HepG2 (cell line): ENCODE results near the gene COQ8B. TPM values are rescaled to one million over a fixed set of nuclear protein-coding genes. Genes with fewer than 3 reads are reported as not detected.

Experiments used
- ATF1 ChIP-seq: IDR thresholded peaks from 2 replicates; pipeline ENCODE4 v1.6.1; 2016; ENCODE audit warnings: mild to moderate bottlenecking, control low read depth
- ATF7 ChIP-seq, 2 experiments: fragments of 450-650 bp in 1 of 2; sonication (generic) in 1 of 2; formaldehyde crosslinking in 1 of 2; IDR thresholded peaks; 2 replicates each; pipeline versions ENCODE4 v1.4.0 to v1.6.1; 2016 to 2020; ENCODE audit warnings: antibody characterized with exemption in 1 of 2, mild to moderate bottlenecking in 1 of 2, missing genetic modification reagents in 1 of 2
- CEBPB ChIP-seq: IDR thresholded peaks from 2 replicates; pipeline ENCODE4 v1.6.1; 2011; ENCODE audit warnings: low read depth, low read length, improper control_type of control experiment, borderline replicate concordance
- EP300 ChIP-seq, 3 experiments: sonication (generic) in 1 of 3; formaldehyde crosslinking in 1 of 3; IDR thresholded peaks; 2 replicates each; pipeline versions ENCODE4 v1.5.1 to v1.6.1; 2011 to 2020; ENCODE audit warnings: low read depth in 2 of 3, low read length in 2 of 3, borderline replicate concordance in 1 of 3, improper control_type of control experiment in 1 of 3, mild to moderate bottlenecking in 1 of 3, missing genetic modification reagents in 1 of 3, moderate library complexity in 1 of 3
- FOSL2 ChIP-seq: sonication (generic); formaldehyde crosslinking; IDR thresholded peaks from 2 replicates; pipeline ENCODE4 v1.4.0; 2020; ENCODE audit warnings: missing genetic modification reagents
- FOXO1 ChIP-seq: sonication (generic); formaldehyde crosslinking; IDR thresholded peaks from 2 replicates; pipeline ENCODE4 v1.4.0; 2020; ENCODE audit warnings: missing genetic modification reagents
- GATA4 ChIP-seq: sonication (generic); IDR thresholded peaks from 2 replicates; pipeline ENCODE4 v1.6.1; 2016; ENCODE audit warnings: antibody characterized with exemption, low read depth, borderline replicate concordance
- KLF13 ChIP-seq: sonication (generic); formaldehyde crosslinking; IDR thresholded peaks from 2 replicates; pipeline ENCODE4 v1.4.0; 2020; ENCODE audit warnings: mild to moderate bottlenecking, missing genetic modification reagents
- MED13 ChIP-seq: sonication (generic); formaldehyde crosslinking; IDR thresholded peaks from 2 replicates; pipeline ENCODE4 v1.5.0; 2020; ENCODE audit warnings: missing genetic modification reagents
- MTA1 ChIP-seq: sonication (generic); formaldehyde crosslinking; IDR thresholded peaks from 2 replicates; pipeline ENCODE4 v1.4.0; 2020; ENCODE audit warnings: missing genetic modification reagents, mild to moderate bottlenecking, borderline replicate concordance
- NCOA2 ChIP-seq: sonication (generic); formaldehyde crosslinking; IDR thresholded peaks from 2 replicates; pipeline ENCODE4 v1.8.0; 2022; ENCODE audit warnings: inconsistent platforms
- NFE2L2 ChIP-seq: fragments of 150-350 bp; IDR thresholded peaks from 2 replicates; pipeline ENCODE4 v1.6.1; 2014; ENCODE audit warnings: low read length
- NR2F1 ChIP-seq, 2 experiments: fragments of 450-650 bp in 1 of 2; formaldehyde crosslinking in 1 of 2; IDR thresholded peaks; 2 replicates each; pipeline versions ENCODE4 v1.5.0 to v1.6.1; 2016 to 2020; ENCODE audit warnings: mild to moderate bottlenecking in 1 of 2, missing compliant biosample characterization in 1 of 2, missing genetic modification reagents in 1 of 2, moderate library complexity in 1 of 2
- SATB2 ChIP-seq: sonication (generic); formaldehyde crosslinking; IDR thresholded peaks from 2 replicates; pipeline ENCODE4 v1.5.0; 2020; ENCODE audit warnings: missing genetic modification reagents
- ZNF232 ChIP-seq: sonication (generic); formaldehyde crosslinking; IDR thresholded peaks from 2 replicates; pipeline ENCODE4 v1.4.0; 2020; ENCODE audit warnings: missing genetic modification reagents, borderline replicate concordance
- ZNF33B ChIP-seq: sonication (generic); formaldehyde crosslinking; IDR thresholded peaks from 2 replicates; pipeline ENCODE4 v1.5.1; 2020; ENCODE audit warnings: mild to moderate bottlenecking, missing genetic modification reagents
- ZNF562 ChIP-seq: sonication (generic); formaldehyde crosslinking; IDR thresholded peaks from 2 replicates; pipeline ENCODE4 v1.8.0; 2022; ENCODE audit warnings: missing genetic modification reagents, borderline replicate concordance
- ZNF614 ChIP-seq: IDR thresholded peaks from 2 replicates; pipeline ENCODE4 v1.6.1; 2018; ENCODE audit warnings: missing biosample characterization, missing genetic modification reagents, inconsistent platforms, borderline replicate concordance
- polyA plus RNA-seq, 8 experiments: library from polyadenylated mRNA; depleted of rRNA in 3 of 8; stranded (reverse) in 7 of 8; unstranded in 1 of 8; fragments of >200 nt; fragmentation: Illumina TruSeq in 4 of 8; extraction: Trizol in 4 of 8; gene quantifications; 2 replicates each; pipeline versions ENCODE4 v1.2.1 to v1.2.3, GENCODE V29; 2011 to 2016; ENCODE audit warnings: low read depth in 4 of 8, missing spikeins in 1 of 8, mixed read lengths in 1 of 8; ENCODE audit not compliant: insufficient read depth in 1 of 8
- total RNA-seq, 5 experiments: library from RNA; depleted of rRNA; stranded (reverse); fragments of >200 nt; fragmentation: Illumina TruSeq; extraction: Trizol; gene quantifications; 2 replicates each; pipeline ENCODE4 v1.2.3, GENCODE V29; 2016; ENCODE audit warnings: low read depth in 1 of 5
- TF ChIP-seq, protein P1 (sequence below): sonication (generic); formaldehyde crosslinking; IDR thresholded peaks from 2 replicates; pipeline ENCODE4 v1.8.1; 2023; ENCODE audit warnings: missing genetic modification reagents, mild to moderate bottlenecking, borderline replicate concordance
- TF ChIP-seq, protein P2 (sequence below): IDR thresholded peaks from 2 replicates; pipeline ENCODE4 v1.6.1; 2016
- TF ChIP-seq, protein P3 (sequence below): sonication (generic); formaldehyde crosslinking; IDR thresholded peaks from 2 replicates; pipeline ENCODE4 v1.4.0; 2020; ENCODE audit warnings: missing genetic modification reagents
- TF ChIP-seq, protein P4 (sequence below): sonication (generic); formaldehyde crosslinking; IDR thresholded peaks from 2 replicates; pipeline ENCODE4 v1.5.0; 2020; ENCODE audit warnings: mild to moderate bottlenecking, missing genetic modification reagents
- TF ChIP-seq, protein P5 (sequence below): conservative IDR thresholded peaks from 2 replicates; pipeline ENCODE4 v1.6.1; 2018; ENCODE audit warnings: missing genetic modification reagents

The COQ8B gene
- total and polyA plus RNA-seq, 2 of the 13 experiments (the other 11 are each of a cell fraction or from before 2014, with no cell fraction given), result 12.3 to 17.2 TPM

DNA sequence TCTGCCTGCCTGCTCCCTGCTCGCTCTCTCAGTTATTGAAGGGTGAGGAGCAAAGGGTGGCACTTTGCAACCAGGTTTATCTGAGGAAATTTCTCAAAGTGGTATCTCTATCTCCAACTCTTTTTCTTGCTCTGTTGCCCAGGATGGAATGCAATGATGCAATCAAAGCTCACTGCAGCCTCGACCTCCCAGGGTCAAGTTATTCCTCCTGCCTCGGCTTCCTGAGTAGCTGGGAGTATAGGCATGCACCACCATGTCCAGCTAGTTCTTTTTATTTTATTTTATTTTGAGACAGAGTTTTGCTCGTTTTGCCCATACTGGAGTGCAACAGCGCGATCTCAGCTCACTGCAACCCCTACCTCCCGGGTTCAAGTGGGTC, 28.7 kb upstream of the COQ8B start (continued):
- TF ChIP-seq ZNF562 (CRISPR knock-in tag), result no peak
- TF ChIP-seq, protein P1, sequence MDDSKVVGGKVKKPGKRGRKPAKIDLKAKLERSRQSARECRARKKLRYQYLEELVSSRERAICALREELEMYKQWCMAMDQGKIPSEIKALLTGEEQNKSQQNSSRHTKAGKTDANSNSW (CRISPR knock-in tag), result no peak
- TF ChIP-seq NR2F1 (CRISPR knock-in tag; IDR thresholded peaks at IDR 0.05), result 0 out of 4 replicates have a peak, but pooled peaks of 1 of the 2 experiments have one; percentile 30
- TF ChIP-seq, protein P2, sequence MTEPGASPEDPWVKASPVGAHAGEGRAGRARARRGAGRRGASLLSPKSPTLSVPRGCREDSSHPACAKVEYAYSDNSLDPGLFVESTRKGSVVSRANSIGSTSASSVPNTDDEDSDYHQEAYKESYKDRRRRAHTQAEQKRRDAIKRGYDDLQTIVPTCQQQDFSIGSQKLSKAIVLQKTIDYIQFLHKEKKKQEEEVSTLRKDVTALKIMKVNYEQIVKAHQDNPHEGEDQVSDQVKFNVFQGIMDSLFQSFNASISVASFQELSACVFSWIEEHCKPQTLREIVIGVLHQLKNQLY (CRISPR knock-in tag), result no peak
- no peak for TF ChIP-seq SATB2 (CRISPR knock-in tag)
- TF ChIP-seq ZNF614 (CRISPR knock-in tag), result no peak
- no peak for TF ChIP-seq MED13 (CRISPR knock-in tag)
- no peak for TF ChIP-seq ATF1 (CRISPR knock-in tag)
- TF ChIP-seq ZNF33B (CRISPR knock-in tag), result no peak
- no peak for TF ChIP-seq EP300 (IDR thresholded peaks at IDR 0.05; ENCODE audit: low read depth in 2 of 2, low read length in 2 of 2)
- no peak for TF ChIP-seq EP300 (CRISPR knock-in tag; IDR thresholded peaks at IDR 0.05; ENCODE audit: borderline replicate concordance)
- no peak for TF ChIP-seq NFE2L2
- TF ChIP-seq FOSL2, result 0 out of 2 replicates have a peak, but pooled peaks have one; percentile 6
- no peak for TF ChIP-seq GATA4
- TF ChIP-seq KLF13 (CRISPR knock-in tag), result no peak
- no peak for TF ChIP-seq MTA1 (CRISPR knock-in tag)
- peak; percentile 87 for TF ChIP-seq CEBPB
- TF ChIP-seq ZNF232 (CRISPR knock-in tag), result no peak
- TF ChIP-seq, protein P3, sequence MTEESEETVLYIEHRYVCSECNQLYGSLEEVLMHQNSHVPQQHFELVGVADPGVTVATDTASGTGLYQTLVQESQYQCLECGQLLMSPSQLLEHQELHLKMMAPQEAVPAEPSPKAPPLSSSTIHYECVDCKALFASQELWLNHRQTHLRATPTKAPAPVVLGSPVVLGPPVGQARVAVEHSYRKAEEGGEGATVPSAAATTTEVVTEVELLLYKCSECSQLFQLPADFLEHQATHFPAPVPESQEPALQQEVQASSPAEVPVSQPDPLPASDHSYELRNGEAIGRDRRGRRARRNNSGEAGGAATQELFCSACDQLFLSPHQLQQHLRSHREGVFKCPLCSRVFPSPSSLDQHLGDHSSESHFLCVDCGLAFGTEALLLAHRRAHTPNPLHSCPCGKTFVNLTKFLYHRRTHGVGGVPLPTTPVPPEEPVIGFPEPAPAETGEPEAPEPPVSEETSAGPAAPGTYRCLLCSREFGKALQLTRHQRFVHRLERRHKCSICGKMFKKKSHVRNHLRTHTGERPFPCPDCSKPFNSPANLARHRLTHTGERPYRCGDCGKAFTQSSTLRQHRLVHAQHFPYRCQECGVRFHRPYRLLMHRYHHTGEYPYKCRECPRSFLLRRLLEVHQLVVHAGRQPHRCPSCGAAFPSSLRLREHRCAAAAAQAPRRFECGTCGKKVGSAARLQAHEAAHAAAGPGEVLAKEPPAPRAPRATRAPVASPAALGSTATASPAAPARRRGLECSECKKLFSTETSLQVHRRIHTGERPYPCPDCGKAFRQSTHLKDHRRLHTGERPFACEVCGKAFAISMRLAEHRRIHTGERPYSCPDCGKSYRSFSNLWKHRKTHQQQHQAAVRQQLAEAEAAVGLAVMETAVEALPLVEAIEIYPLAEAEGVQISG, result no peak
- TF ChIP-seq, protein P4, sequence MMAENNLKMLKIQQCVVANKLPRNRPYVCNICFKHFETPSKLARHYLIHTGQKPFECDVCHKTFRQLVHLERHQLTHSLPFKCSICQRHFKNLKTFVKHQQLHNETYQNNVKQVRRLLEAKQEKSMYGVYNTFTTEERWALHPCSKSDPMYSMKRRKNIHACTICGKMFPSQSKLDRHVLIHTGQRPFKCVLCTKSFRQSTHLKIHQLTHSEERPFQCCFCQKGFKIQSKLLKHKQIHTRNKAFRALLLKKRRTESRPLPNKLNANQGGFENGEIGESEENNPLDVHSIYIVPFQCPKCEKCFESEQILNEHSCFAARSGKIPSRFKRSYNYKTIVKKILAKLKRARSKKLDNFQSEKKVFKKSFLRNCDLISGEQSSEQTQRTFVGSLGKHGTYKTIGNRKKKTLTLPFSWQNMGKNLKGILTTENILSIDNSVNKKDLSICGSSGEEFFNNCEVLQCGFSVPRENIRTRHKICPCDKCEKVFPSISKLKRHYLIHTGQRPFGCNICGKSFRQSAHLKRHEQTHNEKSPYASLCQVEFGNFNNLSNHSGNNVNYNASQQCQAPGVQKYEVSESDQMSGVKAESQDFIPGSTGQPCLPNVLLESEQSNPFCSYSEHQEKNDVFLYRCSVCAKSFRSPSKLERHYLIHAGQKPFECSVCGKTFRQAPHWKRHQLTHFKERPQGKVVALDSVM, result peak; percentile 15; the same call in 1 of the 2 replicates
- TF ChIP-seq FOXO1 (CRISPR knock-in tag), result no peak
- peak; percentile 56; the same call in 1 of the 2 replicates for TF ChIP-seq ATF7 (IDR thresholded peaks at IDR 0.05)
- TF ChIP-seq ATF7 (CRISPR knock-in tag; IDR thresholded peaks at IDR 0.05), result no peak
- TF ChIP-seq, protein P5, sequence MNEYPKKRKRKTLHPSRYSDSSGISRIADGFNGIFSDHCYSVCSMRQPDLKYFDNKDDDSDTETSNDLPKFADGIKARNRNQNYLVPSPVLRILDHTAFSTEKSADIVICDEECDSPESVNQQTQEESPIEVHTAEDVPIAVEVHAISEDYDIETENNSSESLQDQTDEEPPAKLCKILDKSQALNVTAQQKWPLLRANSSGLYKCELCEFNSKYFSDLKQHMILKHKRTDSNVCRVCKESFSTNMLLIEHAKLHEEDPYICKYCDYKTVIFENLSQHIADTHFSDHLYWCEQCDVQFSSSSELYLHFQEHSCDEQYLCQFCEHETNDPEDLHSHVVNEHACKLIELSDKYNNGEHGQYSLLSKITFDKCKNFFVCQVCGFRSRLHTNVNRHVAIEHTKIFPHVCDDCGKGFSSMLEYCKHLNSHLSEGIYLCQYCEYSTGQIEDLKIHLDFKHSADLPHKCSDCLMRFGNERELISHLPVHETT, result no peak
- no peak for TF ChIP-seq NCOA2 (CRISPR knock-in tag)
